ENCODE results near the gene OR52E1.
"Not testable (repeated sequence)": the region's sequence is repeated elsewhere in the genome, so short reads cannot be mapped to it uniquely, and the experiment has no call there.

OR52E1 gene

GRCh38 chr11:5069272-5069671 is at the start of gene OR52E1:
Gene OR52E1, plus strand, starts transcription at chr11:5069572.
- DNase-seq (ENCODE audit: low spot score), result no peak

DNA sequence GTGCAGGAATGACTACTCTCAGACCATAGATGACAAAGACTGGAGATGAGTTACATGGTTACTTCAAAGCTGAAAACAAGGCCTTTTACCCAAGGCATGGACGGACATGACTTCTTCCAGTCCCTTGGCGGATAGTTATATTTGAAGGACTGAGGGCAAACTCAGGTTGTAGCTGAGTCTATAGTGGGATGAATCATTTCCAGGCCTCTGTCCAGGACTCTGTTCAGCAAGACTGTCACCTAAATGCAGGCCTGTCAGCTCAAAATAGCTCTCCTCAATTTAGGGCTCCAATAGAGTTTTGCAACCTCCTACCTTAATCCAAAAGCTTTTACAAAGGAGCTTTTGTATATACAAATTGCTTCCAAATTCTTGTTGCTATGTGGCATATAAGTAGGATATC is 47.4 kb upstream of the OR52E1 start:
- no peak for DNase-seq (ENCODE audit: low spot score)

GRCh38 chr11:5036669-5037068 is 32.7 kb upstream of the OR52E1 start:
- no peak for DNase-seq (ENCODE audit: low spot score)

GRCh38 chr11:5037926-5038325 is 31.4 kb upstream of the OR52E1 start:
- no peak for DNase-seq (ENCODE audit: low spot score)

DNA sequence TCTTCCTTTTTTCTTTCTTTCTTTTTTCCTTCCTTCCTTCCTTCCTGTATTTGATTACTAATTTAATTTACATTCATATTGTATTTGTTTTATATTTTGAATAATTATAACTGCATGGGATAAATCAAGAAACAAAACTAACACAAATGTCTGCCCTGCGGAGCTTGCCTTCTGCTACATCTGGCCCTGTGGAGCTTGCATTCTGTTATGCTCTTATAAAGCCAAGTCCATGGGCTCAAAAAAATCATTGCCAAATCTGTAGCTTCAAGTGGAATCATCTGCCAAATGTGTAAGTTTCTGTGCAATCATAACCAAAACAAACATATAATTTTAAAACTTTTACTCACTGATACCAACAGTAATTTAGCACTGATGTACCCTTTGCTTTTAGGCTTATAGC is 31.0 kb upstream of the OR52E1 start:
- no peak for DNase-seq (ENCODE audit: low spot score)

GRCh38 chr11:5040876-5041275 is 28.5 kb upstream of the OR52E1 start:
- no peak for DNase-seq (ENCODE audit: low spot score)

DNA sequence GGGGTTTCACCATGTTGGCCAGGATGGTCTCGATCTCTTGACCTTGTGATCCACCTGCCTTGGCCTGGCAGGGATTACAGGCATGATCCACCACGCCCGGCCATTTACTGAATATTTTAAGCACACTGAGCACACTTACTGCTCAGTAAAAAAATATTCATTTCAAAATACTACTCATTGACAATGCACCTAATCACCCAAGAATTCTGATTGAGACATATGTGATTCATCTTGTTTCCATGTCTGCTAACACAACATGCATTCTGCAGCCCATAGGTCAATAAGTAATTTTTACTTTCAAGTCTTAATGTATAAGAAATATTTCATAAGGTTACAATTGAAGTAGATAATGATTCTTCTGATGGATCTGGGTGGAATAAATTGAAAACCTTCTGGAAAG is 27.3 kb upstream of the OR52E1 start:
- no peak for DNase-seq (ENCODE audit: low spot score)

- no peak for DNase-seq (ENCODE audit: low spot score)
Measured at GRCh38 chr11:5043380-5043779, 26.0 kb upstream of the OR52E1 start.

DNA sequence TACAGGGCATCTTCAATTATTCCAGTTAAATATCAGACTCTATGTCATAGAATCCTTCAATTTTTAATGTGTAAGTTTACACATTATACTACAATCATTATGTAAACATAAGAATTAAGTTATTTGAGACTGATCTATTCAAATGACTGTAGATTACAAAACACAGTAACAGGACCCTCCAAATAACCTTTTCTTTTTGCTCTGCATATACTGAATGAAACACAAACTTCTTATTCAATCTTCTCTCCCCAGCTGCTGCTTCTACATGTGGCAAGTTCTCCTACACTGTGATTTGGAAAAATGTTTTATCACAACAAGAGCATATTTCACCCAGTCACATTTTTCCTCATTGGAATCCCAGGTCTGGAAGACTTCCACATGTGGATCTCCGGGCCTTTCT is 23.1 kb upstream of the OR52E1 start, which contains the start of gene OR52J3:
Gene OR52J3, plus strand, starts transcription at position 301 of the 400 bp plus-strand sequence. Its CDS starts 0 bp downstream, at position 301.
- DNase-seq (ENCODE audit: low spot score), result no peak

DNA sequence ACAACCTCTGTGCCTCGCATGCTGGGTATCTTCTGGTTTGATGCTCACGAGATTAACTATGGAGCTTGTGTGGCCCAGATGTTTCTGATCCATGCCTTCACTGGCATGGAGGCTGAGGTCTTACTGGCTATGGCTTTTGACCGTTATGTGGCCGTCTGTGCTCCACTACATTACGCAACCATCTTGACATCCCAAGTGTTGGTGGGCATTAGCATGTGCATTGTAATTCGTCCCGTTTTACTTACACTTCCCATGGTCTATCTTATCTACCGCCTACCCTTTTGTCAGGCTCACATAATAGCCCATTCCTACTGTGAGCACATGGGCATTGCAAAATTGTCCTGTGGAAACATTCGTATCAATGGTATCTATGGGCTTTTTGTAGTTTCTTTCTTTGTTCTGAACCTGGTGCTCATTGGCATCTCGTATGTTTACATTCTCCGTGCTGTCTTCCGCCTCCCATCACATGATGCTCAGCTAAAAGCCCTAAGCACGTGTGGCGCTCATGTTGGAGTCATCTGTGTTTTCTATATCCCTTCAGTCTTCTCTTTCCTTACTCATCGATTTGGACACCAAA is 22.5 kb upstream of the OR52E1 start:
- no peak for DNase-seq (ENCODE audit: low spot score)

DNA sequence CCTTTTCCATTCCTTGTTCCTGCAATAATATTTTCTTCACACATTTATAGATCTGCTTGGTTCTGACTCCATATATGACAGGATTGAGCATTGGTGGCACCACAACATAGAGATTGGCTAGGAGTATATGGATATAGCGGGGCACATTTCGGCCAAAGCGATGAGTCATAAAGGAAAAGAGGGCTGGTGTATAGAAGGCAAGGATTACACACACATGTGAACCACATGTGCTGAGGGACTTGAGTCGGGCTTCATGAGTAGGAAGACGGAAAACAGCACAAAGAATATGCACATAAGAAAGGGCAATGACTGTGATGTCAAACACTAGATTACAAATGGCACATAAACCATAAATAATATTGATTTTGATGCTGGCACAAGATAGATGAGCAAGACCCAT is 10.7 kb upstream of the OR52E1 start:
- not testable (repeated sequence) for DNase-seq (ENCODE audit: low spot score)

DNA sequence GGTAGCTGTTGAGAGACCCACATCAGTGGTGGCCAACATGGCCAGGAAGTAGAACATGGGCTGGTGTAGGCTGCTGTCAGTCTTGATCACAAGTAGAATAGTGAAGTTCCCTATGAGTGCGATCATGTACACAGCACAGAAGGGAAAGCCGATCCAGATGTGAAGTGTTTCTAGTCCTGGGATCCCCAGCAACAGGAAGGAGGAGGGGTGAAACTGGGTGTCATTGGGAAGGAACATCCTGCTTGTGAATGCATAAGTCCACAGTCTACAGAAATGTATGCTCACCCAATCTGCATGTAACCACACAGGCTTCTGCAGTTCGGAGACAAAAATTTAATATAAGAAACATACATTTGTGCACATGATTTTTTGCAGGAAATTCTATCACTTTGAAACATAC is 10.0 kb upstream of the OR52E1 start, which contains the start of gene OR52E2:
Gene OR52E2, minus strand, starts transcription at position 237 of the 400 bp plus-strand sequence. Its CDS starts 0 bp downstream, at position 237.
- DNase-seq (ENCODE audit: low spot score), result no peak

GRCh38 chr11:5065027-5065426 is 4.3 kb upstream of the OR52E1 start:
- DNase-seq (ENCODE audit: low spot score), result no peak

DNA sequence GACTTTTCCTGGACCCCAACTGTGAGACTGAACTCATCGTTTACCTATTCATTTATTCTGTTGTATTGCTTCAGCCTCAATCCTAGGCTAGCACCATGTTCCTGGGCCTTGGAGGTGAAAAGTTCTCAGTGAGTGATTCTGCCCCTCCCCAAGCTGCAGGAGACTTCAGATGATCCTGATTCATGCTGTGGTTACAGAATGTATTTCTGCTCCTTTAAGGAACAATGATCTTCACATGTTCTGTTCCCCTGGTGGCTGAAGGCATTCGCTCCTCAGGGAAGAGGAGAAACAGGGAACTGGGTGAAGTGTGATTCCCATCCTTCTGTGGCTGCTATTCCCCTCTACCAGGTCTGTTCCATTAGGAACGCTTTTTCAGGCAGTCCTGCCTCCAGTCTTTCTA is 2.4 kb downstream of the OR52E1 start:
- DNase-seq (ENCODE audit: low spot score), result no peak

DNA sequence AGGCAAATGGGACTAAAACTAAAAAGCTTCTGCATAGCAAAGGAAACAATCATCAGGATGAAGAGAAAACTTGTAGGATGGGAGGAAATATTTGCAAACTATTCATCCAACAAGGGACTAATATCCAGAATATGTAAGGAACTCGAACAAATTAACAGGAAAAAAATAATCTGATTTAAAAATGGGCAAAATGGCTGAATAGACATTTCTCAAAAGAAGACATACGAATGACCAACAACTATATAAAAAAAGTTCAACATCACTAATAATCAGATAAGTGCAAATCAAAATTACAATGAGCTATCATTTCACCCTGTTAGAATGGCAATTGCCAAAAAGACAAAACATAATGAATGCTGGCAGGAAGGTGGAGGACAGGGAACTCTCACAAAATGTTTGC is 12.0 kb downstream of the OR52E1 start:
- DNase-seq (ENCODE audit: low spot score), result no peak

- DNase-seq (ENCODE audit: low spot score), result no peak
Measured at GRCh38 chr11:5083602-5084001, 14.2 kb downstream of the OR52E1 start.

- no peak for DNase-seq (ENCODE audit: low spot score)
Measured at GRCh38 chr11:5088556-5088955, 19.2 kb downstream of the OR52E1 start.

- DNase-seq (ENCODE audit: low spot score), result no peak
Measured at GRCh38 chr11:5090668-5091067, 21.3 kb downstream of the OR52E1 start.

GRCh38 chr11:5092821-5093585 is 23.6 kb downstream of the OR52E1 start:
- DNase-seq (ENCODE audit: low spot score), result no peak

DNA sequence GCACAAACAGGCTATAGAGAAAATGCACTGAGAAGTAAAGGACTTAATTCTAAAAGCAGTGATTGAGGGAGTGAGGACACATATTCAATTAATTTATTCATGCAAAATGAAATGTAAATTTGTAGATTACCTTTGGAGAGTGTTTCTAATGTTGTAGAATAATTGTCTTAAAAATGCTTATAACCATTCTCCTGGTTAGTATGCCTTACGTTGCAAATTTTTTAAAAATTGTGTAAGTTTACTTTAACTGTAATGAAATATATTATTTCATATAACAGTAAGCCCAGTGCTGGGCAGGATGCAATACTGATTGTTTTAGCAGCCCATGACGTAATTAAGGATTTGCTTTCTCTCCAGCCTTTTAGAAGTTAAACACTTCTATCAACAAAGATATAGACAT is 26.6 kb downstream of the OR52E1 start:
- no peak for DNase-seq (ENCODE audit: low spot score)

GRCh38 chr11:5102246-5102645 is 32.9 kb downstream of the OR52E1 start:
- no peak for DNase-seq (ENCODE audit: low spot score)

GRCh38 chr11:5103066-5103465 is 33.7 kb downstream of the OR52E1 start:
- no peak for DNase-seq (ENCODE audit: low spot score)

DNA sequence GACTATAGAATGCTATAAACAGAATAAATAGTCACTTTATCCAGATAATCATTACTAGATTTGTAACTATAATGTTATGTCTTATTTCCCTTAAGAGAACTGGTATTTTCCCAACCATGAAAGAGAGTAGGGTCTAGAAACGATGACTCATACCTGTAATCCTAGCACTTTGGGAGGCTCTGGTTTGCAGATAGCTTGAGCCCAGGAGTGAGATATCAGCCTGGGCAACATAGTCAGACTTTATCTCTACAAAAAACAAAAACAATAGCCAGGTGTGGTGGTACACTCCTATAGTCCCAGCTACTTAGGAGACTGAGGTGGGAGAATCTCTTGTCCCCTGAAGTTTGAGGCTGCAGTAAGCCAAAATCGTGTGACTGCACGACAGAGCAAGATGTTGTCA is 37.9 kb downstream of the OR52E1 start:
- no peak for DNase-seq (ENCODE audit: low spot score)

GRCh38 chr11:5115339-5115738 is 46.0 kb downstream of the OR52E1 start:
- DNase-seq (ENCODE audit: low spot score), result no peak

All from ecto neural progenitor cell (in vitro differentiated cells).